ENCODE results near the gene PTGFRN. TPM values are rescaled to one million over a fixed set of nuclear protein-coding genes. Genes with fewer than 3 reads are reported as not detected.

PTGFRN gene
- total and polyA plus RNA-seq, 2 of the 4 experiments (the other 2 are of a cell fraction) = 0.90 to 1.1 TPM

- Histone ChIP-seq H2BK5ac (ENCODE audit: low read depth, low read length, poor library complexity, severe bottlenecking) (no peak overlapping the region), H4K20me1 (ENCODE audit: insufficient read depth, low read length) (no peaks in the 10 kb centered on the region), H3K23ac (ENCODE audit: low read depth, low read length) (no peak overlapping the region), H4K91ac (ENCODE audit: insufficient read depth, low read depth, low read length) (no peak overlapping the region), H2AK5ac (ENCODE audit: low read depth, low read length) (no peak overlapping the region), H2AFZ (replicated peaks; ENCODE audit: low read length, poor library complexity) (no peak overlapping the region), H3K56ac (ENCODE audit: extremely low read depth, insufficient read depth, low read length) (no peak overlapping the region), H3K14ac (replicated peaks; ENCODE audit: low read depth, low read length) (no peak overlapping the region), H3K36me3 (ENCODE audit: control insufficient read depth, insufficient read depth, low read length) (no peaks in the 10 kb centered on the region), H3K4me2 (ENCODE audit: low read depth, low read length) (no peak overlapping the region), H2BK120ac (ENCODE audit: low read depth, low read length) (no peak overlapping the region), H3K4me3 (ENCODE audit: insufficient read depth, low read depth, low read length) (no peak overlapping the region), H4K8ac (ENCODE audit: low read depth in 2 of 2, low read length in 2 of 2) (no peak overlapping the region), H2BK15ac (ENCODE audit: low read depth, low read length) (no peak overlapping the region), H3K4ac (ENCODE audit: low read depth, low read length) (no peak overlapping the region), H3K27me3 (ENCODE audit: control insufficient read depth, insufficient read depth, low read length) (peaks cover 5% of the 10 kb centered on the region; the same call in 1 of the 2 replicates), H3K4me1 (ENCODE audit: control insufficient read depth, insufficient read depth, low read length) (no peaks in the 10 kb centered on the region), H3K27ac (ENCODE audit: insufficient read depth, low read length) (no peak overlapping the region), H3K9me1 (ENCODE audit: insufficient read depth, low read length) (no peaks in the 10 kb centered on the region), H2BK20ac (ENCODE audit: low read depth, low read length) (no peak overlapping the region), H3K79me1 (ENCODE audit: low read depth in 1 of 2, low read length in 2 of 2) (no peaks in the 10 kb centered on the region), H3K9ac (ENCODE audit: low read depth, low read length) (no peak overlapping the region), H3K9me3 (ENCODE audit: control insufficient read depth, insufficient read depth, low read length) (no peaks in the 10 kb centered on the region), H4K5ac (ENCODE audit: low read depth, low read length) (no peak overlapping the region), H3K18ac (ENCODE audit: low read depth, low read length) (no peak overlapping the region), H2AK9ac (replicated peaks; ENCODE audit: low read depth, low read length, poor library complexity) (no peak overlapping the region)
- TF ChIP-seq CEBPB (IDR thresholded peaks at IDR 0.05; ENCODE audit: low read depth, low read length) (no peak), SMC3 (IDR thresholded peaks at IDR 0.05; ENCODE audit: low read depth, low read length) (no peak), RFX5 (IDR thresholded peaks at IDR 0.05; ENCODE audit: low read depth, low read length) (no peak), BHLHE40 (IDR thresholded peaks at IDR 0.05; ENCODE audit: low read depth, low read length) (no peak), MXI1 (IDR thresholded peaks at IDR 0.05; ENCODE audit: borderline replicate concordance, low read depth, low read length) (no peak), NFE2L2 (IDR thresholded peaks at IDR 0.05; ENCODE audit: low read depth, low read length) (no peak), MAZ (IDR thresholded peaks at IDR 0.05; ENCODE audit: borderline replicate concordance, low read depth, low read length) (no peak), MAFK (IDR thresholded peaks at IDR 0.05; ENCODE audit: low read depth, low read length) (no peak), RAD21 (IDR thresholded peaks at IDR 0.05; ENCODE audit: low read length) (no peak), CHD1 (IDR thresholded peaks at IDR 0.05; ENCODE audit: low read depth, low read length) (no peak), RCOR1 (IDR thresholded peaks at IDR 0.05; ENCODE audit: insufficient replicate concordance, low read length) (no peak), CTCF (conservative IDR thresholded peaks at IDR 0.05; ENCODE audit: low read depth, low read length) (no peak)
- TF ChIP-seq, protein P1, sequence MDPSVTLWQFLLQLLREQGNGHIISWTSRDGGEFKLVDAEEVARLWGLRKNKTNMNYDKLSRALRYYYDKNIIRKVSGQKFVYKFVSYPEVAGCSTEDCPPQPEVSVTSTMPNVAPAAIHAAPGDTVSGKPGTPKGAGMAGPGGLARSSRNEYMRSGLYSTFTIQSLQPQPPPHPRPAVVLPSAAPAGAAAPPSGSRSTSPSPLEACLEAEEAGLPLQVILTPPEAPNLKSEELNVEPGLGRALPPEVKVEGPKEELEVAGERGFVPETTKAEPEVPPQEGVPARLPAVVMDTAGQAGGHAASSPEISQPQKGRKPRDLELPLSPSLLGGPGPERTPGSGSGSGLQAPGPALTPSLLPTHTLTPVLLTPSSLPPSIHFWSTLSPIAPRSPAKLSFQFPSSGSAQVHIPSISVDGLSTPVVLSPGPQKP (IDR thresholded peaks at IDR 0.05; ENCODE audit: borderline replicate concordance, low read depth, low read length) = no peak
- no peak for ATAC-seq (ENCODE audit: low read depth)
- intact Hi-C loops (cut with micrococcal nuclease) (no loop called here), dilution Hi-C loops (cut with HindIII; ENCODE audit: low sequenced_read_pairs, unreplicated experiment) (no loop called here), in situ Hi-C loops (cut with MboI; ENCODE audit: low sequenced_read_pairs) (no loop called here)
- ChIA-PET CTCF (no interaction called here), POLR2A (ENCODE audit: unreplicated experiment) (no interaction called here)
- DNase-seq = no peak
- BruUV-seq (replicated peaks) = no TSS peak
- WGBS, 2 experiments (ENCODE audit: extremely low coverage in 2 of 2, insufficient read length in 1 of 2) = 83% methylated on average over 1 of the region's 2 CpGs; no CpG with 5 or more reads in 1 of the 2 experiments
These were observed 71.9 kb downstream of the PTGFRN start for GRCh38 chr1:116981521-116982037.
